ENCODE measurements around the gene PCDHGA1.

Gene PCDHGA1

GRCh38 chr5:141439411-141440141, 109.3 kb downstream of the PCDHGA1 start:
- DNase-seq (ENCODE audit: low read depth in 2 of 2): no peak

GRCh38 chr5:141440341-141440740, 110.0 kb downstream of the PCDHGA1 start:
- DNase-seq (ENCODE audit: low read depth in 2 of 2): no peak

GRCh38 chr5:141441571-141442170, 111.4 kb downstream of the PCDHGA1 start:
- no peak for DNase-seq (ENCODE audit: low read depth in 2 of 2)

DNA sequence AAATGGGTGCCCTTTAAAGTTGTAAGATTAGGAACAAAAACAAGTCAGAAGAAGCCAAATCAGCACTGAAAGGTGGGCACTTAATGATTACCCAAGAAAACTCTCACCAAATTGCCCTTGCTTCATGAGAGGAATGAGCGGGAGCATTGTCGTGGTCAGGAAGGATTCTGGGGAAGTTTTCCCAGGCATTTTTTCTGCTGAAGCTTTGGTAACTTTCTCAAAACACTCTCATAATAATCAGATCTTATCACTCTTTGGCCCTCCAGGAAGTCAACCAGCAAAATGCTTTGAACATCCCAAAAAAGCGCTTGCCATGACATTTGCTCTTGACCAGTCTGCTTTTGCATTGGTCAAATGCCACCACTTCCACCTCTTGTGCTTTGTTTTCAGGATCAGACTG, 135.0 kb downstream of the PCDHGA1 start:
- no peak for DNase-seq (ENCODE audit: low read depth in 2 of 2)

- peak; percentile 43 to 56 for DNase-seq (ENCODE audit: low read depth in 2 of 2)
These were observed 145.4 kb downstream of the PCDHGA1 start, which contains the start of gene PCDHGC3 for GRCh38 chr5:141475625-141476131. Gene PCDHGC3, plus strand, starts transcription at chr5:141475966. Its CDS starts 151 bp downstream, at chr5:141476117.

GRCh38 chr5:141476132-141476911, 146.0 kb downstream of the PCDHGA1 start:
- DNase-seq (ENCODE audit: low read depth in 2 of 2): no peak

DNA sequence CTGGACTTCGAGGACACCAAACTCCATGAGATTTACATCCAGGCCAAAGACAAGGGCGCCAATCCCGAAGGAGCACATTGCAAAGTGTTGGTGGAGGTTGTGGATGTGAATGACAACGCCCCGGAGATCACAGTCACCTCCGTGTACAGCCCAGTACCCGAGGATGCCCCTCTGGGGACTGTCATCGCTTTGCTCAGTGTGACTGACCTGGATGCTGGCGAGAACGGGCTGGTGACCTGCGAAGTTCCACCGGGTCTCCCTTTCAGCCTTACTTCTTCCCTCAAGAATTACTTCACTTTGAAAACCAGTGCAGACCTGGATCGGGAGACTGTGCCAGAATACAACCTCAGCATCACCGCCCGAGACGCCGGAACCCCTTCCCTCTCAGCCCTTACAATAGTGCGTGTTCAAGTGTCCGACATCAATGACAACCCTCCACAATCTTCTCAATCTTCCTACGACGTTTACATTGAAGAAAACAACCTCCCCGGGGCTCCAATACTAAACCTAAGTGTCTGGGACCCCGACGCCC, 146.8 kb downstream of the PCDHGA1 start:
- no peak for DNase-seq (ENCODE audit: low read depth in 2 of 2)

DNA sequence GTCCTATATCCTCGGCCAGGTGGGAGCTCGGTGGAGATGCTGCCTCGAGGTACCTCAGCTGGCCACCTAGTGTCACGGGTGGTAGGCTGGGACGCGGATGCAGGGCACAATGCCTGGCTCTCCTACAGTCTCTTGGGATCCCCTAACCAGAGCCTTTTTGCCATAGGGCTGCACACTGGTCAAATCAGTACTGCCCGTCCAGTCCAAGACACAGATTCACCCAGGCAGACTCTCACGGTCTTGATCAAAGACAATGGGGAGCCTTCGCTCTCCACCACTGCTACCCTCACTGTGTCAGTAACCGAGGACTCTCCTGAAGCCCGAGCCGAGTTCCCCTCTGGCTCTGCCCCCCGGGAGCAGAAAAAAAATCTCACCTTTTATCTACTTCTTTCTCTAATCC, 147.5 kb downstream of the PCDHGA1 start:
- DNase-seq (ENCODE audit: low read depth in 2 of 2): no peak

DNA sequence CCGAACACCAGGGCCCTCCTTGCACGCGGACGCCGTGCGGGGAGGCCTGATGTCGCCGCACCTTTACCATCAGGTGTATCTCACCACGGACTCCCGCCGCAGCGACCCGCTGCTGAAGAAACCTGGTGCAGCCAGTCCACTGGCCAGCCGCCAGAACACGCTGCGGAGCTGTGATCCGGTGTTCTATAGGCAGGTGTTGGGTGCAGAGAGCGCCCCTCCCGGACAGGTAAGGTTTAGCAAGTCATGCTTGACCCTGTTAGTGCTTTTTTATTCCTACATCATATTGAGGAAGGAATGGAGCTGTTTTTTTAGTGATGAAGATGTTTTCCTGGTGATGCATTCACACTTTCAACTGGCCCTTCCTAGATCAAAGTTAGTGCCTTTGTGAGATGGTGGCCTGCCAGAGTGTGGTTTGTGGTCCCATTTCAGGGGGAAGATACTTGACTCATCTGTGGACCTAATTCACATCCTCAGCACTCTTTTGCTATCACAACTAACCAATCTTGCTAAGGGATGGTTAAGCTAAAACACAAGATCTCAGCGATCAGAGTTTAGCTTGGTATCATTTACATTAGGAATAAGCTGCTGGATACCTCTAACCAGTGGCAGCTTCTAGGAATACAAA, 148.1 kb downstream of the PCDHGA1 start:
- no peak for DNase-seq (ENCODE audit: low read depth in 2 of 2)

- no peak for DNase-seq (ENCODE audit: low read depth in 2 of 2)
These were observed 149.5 kb downstream of the PCDHGA1 start for GRCh38 chr5:141479776-141480175.

- DNase-seq (ENCODE audit: low read depth in 2 of 2): no peak
These were observed 153.6 kb downstream of the PCDHGA1 start for GRCh38 chr5:141483902-141484301.

DNA sequence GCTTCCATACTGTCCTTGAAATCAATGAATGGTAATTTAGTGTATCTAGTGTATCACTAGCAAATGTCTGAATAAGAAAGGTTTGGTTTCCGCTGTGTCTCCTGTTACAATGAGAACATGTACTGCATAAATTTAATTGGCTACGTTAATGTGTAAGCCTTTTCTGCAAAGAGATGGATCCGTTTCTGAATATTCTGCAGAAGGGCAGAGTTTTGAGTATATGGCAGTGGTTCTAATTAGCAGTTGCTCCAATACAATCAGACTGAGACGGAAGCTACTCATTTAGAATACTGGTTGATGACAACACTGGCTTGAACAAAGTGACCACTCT, 154.0 kb downstream of the PCDHGA1 start:
- no peak for DNase-seq (ENCODE audit: low read depth in 2 of 2)

DNA sequence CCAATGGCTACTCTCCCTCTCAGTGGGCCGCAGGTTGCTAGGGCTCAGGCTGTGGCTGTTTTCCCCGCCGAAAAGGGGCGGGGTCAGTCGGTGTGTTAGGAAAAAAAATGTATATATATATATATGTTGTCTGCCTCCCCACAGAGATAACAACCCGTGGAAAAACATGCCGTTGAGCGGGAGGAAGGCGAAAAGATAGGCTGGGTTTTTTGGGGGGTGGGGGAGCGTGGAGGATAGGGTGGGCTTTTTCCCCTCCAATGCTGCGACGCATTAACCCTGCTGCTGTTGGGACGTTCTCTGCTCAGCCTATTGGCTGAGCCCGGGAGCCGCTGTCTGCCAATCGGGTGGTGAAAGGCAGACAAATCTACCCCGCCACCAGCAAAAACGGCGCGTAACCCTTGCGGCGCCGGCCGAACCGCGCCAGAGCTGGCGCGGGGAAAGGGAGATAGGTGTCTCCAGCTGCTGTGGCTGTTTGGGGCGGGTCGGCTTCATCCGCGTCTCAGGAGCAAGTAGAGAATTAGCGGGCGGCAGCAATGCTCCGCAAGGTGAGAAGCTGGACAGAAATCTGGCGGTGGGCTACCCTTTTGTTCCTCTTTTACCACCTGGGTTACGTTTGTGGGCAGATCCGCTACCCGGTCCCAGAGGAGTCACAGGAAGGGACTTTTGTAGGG, 154.5 kb downstream of the PCDHGA1 start, which contains the start of gene PCDHGC4:
TSS of gene PCDHGC4 (plus strand) at position 390 of the 671 bp plus-strand sequence. CDS start at position 534, 144 bp downstream.
- DNase-seq (ENCODE audit: low read depth in 2 of 2): no peak

DNA sequence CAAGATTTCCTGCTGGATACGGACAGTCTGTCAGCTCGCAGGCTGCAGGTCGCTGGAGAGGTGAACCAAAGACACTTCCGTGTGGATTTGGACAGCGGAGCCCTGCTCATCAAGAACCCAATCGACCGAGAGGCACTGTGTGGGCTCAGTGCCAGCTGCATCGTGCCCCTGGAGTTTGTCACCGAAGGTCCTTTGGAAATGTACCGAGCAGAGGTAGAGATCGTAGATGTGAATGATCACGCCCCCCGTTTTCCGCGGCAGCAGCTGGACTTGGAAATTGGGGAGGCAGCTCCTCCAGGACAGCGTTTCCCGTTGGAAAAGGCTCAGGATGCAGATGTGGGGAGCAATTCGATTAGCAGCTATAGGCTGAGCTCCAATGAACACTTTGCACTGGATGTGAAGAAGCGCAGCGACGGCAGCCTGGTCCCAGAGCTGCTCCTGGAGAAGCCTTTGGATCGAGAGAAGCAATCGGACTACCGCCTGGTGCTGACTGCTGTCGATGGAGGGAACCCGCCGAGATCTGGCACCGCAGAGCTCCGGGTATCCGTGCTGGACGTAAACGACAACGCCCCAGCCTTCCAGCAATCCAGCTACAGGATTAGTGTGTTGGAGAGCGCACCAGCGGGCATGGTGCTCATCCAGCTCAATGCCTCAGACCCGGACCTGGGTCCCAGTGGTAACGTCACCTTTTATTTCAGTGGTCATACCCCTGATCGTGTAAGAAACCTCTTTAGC, 155.2 kb downstream of the PCDHGA1 start:
- no peak for DNase-seq (ENCODE audit: low read depth in 2 of 2)

- no peak for DNase-seq (ENCODE audit: low read depth in 2 of 2)
These were observed 155.8 kb downstream of the PCDHGA1 start for GRCh38 chr5:141486091-141486490.

- no peak for DNase-seq (ENCODE audit: low read depth in 2 of 2)
These were observed 156.8 kb downstream of the PCDHGA1 start for GRCh38 chr5:141487131-141487530.

DNA sequence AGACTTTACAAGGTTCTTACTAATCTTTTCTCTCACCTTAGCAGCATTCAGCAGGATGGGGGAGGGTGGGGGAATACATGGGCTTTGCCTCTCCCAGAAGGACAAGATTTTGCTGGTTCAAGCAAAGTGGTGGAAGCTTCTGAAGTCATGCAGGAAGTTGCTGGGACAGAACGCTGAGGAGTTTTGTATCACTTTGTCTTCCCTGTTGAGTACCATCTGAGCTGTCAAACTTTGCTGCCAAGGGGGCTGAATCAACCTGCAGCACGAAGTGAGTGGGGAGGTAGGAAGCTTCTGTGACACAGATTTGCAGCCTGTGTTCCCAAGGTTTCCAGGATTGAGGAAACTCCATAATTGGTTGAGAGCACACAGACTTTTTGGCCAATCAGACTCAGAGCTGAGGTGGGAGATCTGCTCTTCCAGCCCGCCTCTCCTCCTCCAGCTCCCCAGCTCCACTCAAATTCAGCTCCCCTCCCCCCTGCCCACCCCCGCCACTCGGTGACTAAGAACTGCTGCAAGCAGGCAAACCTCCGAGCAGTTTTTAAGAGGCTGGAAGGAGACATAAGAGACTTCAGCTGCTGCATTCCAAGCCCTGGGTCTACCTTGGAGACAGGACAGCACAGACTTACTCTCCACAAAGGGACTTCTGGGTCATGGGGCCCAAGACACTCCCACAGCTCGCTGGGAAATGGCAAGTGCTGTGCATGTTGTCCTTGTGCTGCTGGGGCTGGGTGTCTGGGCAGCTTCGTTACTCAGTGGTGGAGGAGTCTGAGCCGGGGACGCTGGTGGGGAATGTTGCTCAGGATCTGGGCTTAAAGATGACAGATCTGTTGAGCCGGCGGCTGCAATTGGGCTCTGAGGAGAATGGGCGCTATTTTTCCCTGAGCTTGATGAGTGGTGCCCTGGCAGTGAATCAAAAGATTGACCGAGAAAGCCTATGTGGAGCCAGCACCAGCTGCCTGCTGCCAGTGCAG, 158.6 kb downstream of the PCDHGA1 start, which contains the start of gene PCDHGC5:
TSS of gene PCDHGC5 (plus strand) at position 491 of the 971 bp plus-strand sequence. CDS start at position 651, 160 bp downstream.
- DNase-seq (ENCODE audit: low read depth in 2 of 2): no peak

- DNase-seq (ENCODE audit: low read depth in 2 of 2): no peak
These were observed 159.5 kb downstream of the PCDHGA1 start for GRCh38 chr5:141489841-141490240.

GRCh38 chr5:141490271-141490670, 160.0 kb downstream of the PCDHGA1 start:
- DNase-seq (ENCODE audit: low read depth in 2 of 2): no peak
